K562 (cell line): ENCODE data around the gene CAPZB. TPM values are rescaled to one million over a fixed set of nuclear protein-coding genes. Genes with fewer than 3 reads are reported as not detected.

Source experiments
- ATAC-seq: fragments of 200-7000 bp; cut with Tn5 transposase; 3 replicates; pipeline ENCODE4 v1.9.1; 2020; ENCODE audit warnings: moderate library complexity
- BruUV-seq: library from RNA; stranded (reverse); fragments of 400-500 nt; replicated peaks from 2 replicates; lab custom pipeline; 2021; lab: Mats Ljungman, UMichigan
- CTCF ChIA-PET: fragments of 300-600 bp; formaldehyde crosslinking; extraction: SDS; loops from one replicate; lab custom pipeline; 2021; ENCODE audit warnings: low intra/inter-chr PET ratio; lab: Yijun Ruan, JAX
- POLR2A ChIA-PET: fragments of 300-600, 350-650 bp; sonication (Branson Sonifier 250); formaldehyde crosslinking; extraction: SDS; loops from one replicate; lab custom pipeline; 2021; ENCODE audit warnings: antibody characterized with exemption, inconsistent platforms; lab: Yijun Ruan, JAX
- DNase-seq, 4 experiments: peaks; one replicate each; pipeline versions ENCODE4 v3.0.0 to v3.0.0-alpha.2; 2011 to 2018; ENCODE audit warnings: low spot score in 3 of 4, mixed read lengths in 3 of 4; ENCODE audit errors: extremely low read depth in 1 of 4
- FAIRE-seq: peaks from 2 replicates; lab custom pipeline; 2011; peaks lifted over from hg19 to GRCh38; lab: Jason Lieb, UNC
- H2AFZ ChIP-seq: 2 replicates; pipeline ENCODE4 v1.6.0; 2011; ENCODE audit warnings: low read depth, low read length, control low read depth, inconsistent platforms
- H3K27ac ChIP-seq: fragments of 200-600 bp; 3 replicates; pipeline ENCODE4 v1.8.0; 2011; ENCODE audit warnings: low read depth, mild to moderate bottlenecking, control low read depth, inconsistent platforms, low read length, moderate library complexity, mixed read lengths; ENCODE audit errors: extremely low read depth
- H3K27me3 ChIP-seq, 2 experiments: fragments of 300-600 bp in 1 of 2; 2 replicates in 1 of 2; 3 replicates in 1 of 2; pipeline versions ENCODE4 v1.6.0 to v1.8.0; 2011; ENCODE audit warnings: inconsistent platforms in 2 of 2, low read length in 2 of 2, mild to moderate bottlenecking in 1 of 2, mixed read lengths in 1 of 2, moderate library complexity in 1 of 2; ENCODE audit not compliant: control insufficient read depth in 2 of 2, insufficient read depth in 2 of 2
- H3K36me3 ChIP-seq: fragments of 300-600 bp; 3 replicates; pipeline ENCODE4 v1.8.0; 2011; ENCODE audit warnings: mild to moderate bottlenecking, low read length, inconsistent platforms; ENCODE audit not compliant: control insufficient read depth, insufficient read depth
- H3K4me1 ChIP-seq, 2 experiments: fragments of 200-600 bp in 1 of 2; replicated peaks in 1 of 2; 2 replicates in 1 of 2; 3 replicates in 1 of 2; pipeline versions ENCODE4 v1.5.1 to v1.8.0; 2011; ENCODE audit warnings: inconsistent platforms in 2 of 2, low read length in 2 of 2, mild to moderate bottlenecking in 1 of 2, mixed read lengths in 1 of 2, moderate library complexity in 1 of 2; ENCODE audit not compliant: control insufficient read depth in 2 of 2, insufficient read depth in 2 of 2
- H3K4me2 ChIP-seq: 2 replicates; pipeline ENCODE4 v1.6.1; 2011; ENCODE audit warnings: low read length, control low read depth, inconsistent platforms, mixed read lengths; ENCODE audit not compliant: insufficient read depth
- H3K4me3 ChIP-seq: fragments of 200-600 bp; sonication (generic), shearing (Covaris generic); 2 replicates; pipeline ENCODE4 v1.5.1; 2016; ENCODE audit warnings: control low read depth, inconsistent platforms
- H3K79me2 ChIP-seq: fragments of 200-600 bp; 3 replicates; pipeline ENCODE4 v1.8.0; 2011; ENCODE audit warnings: low read length, inconsistent platforms; ENCODE audit not compliant: control insufficient read depth, insufficient read depth
- H3K9ac ChIP-seq, 2 experiments: 2 replicates each; pipeline versions ENCODE4 v1.6.0 to v1.6.1; 2011; ENCODE audit warnings: low read depth in 2 of 2, low read length in 2 of 2, control low read depth in 1 of 2, inconsistent platforms in 1 of 2, mild to moderate bottlenecking in 1 of 2, mixed read lengths in 1 of 2; ENCODE audit not compliant: insufficient read depth in 1 of 2
- H3K9me1 ChIP-seq: one replicate; pipeline ENCODE4 v1.6.0; 2011; ENCODE audit warnings: inconsistent platforms, mild to moderate bottlenecking, low read length, moderate library complexity; ENCODE audit not compliant: control insufficient read depth, insufficient read depth
- H3K9me3 ChIP-seq: replicated peaks from 2 replicates; pipeline ENCODE4 v1.5.1; 2011; ENCODE audit warnings: low read depth, low read length, inconsistent platforms; ENCODE audit not compliant: control insufficient read depth, insufficient read depth
- H4K20me1 ChIP-seq: replicated peaks from 2 replicates; pipeline ENCODE4 v1.6.1; 2011; ENCODE audit warnings: low read length, inconsistent platforms, mixed read lengths; ENCODE audit not compliant: control insufficient read depth, insufficient read depth
- ATF1 ChIP-seq, 2 experiments: fragments of 450-650 bp in 1 of 2; IDR thresholded peaks; 2 replicates each; pipeline ENCODE4 v1.6.1; 2016; ENCODE audit warnings: missing compliant biosample characterization in 1 of 2, missing genetic modification characterization in 1 of 2
- ATF4 ChIP-seq: fragments of 450-650 bp; formaldehyde crosslinking; IDR thresholded peaks from 2 replicates; pipeline ENCODE4 v1.4.0; 2022; ENCODE audit warnings: mild to moderate bottlenecking, moderate library complexity
- CBX3 ChIP-seq, 2 experiments: IDR thresholded peaks; 1 replicate in 1 of 2; 2 replicates in 1 of 2; pipeline ENCODE4 v1.6.1; 2012; ENCODE audit warnings: inconsistent platforms in 2 of 2, low read length in 2 of 2, borderline replicate concordance in 1 of 2, control low read depth in 1 of 2
- EP400 ChIP-seq: fragments of 450-650 bp; IDR thresholded peaks from 2 replicates; pipeline ENCODE4 v1.6.1; 2017; ENCODE audit warnings: antibody characterized with exemption, mild to moderate bottlenecking, moderate library complexity
- PHF8 ChIP-seq: fragments of 200-600 bp; sonication (generic); IDR thresholded peaks from 2 replicates; pipeline ENCODE4 v1.6.1; 2012; ENCODE audit warnings: mixed run types, mild to moderate bottlenecking, inconsistent platforms, low read length, moderate library complexity, borderline replicate concordance
- TRIM24 ChIP-seq, 2 experiments: fragments of 450-650 bp; IDR thresholded peaks; 2 replicates each; pipeline ENCODE4 v1.6.1; 2016
- ZEB2 ChIP-seq: fragments of 450-650 bp; IDR thresholded peaks from 2 replicates; pipeline ENCODE4 v1.6.1; 2016
- WGBS: fragments of 100-300 bp; shearing (Covaris generic); methylation state at CpG from one replicate; pipeline ENCODE4 v1.1.6; 2016; ENCODE audit warnings: low coverage, mixed read lengths; ENCODE audit not compliant: insufficient coverage; ENCODE audit errors: missing lambda C conversion rate; 5-methylcytosine and 5-hydroxymethylcytosine counted together
- in situ Hi-C: fragments of 300-500 bp; cut with MboI; formaldehyde crosslinking; loops from 4 replicates; pipeline ENCODE4 v1.15.0; 2018; ENCODE audit warnings: inconsistent platforms, mixed read lengths
- intact Hi-C: fragments of 100-400 bp; cut with micrococcal nuclease; formaldehyde crosslinking; loops from 2 replicates; pipeline ENCODE4 v1.14.2; 2022
- polyA plus RNA-seq, 8 experiments: library from polyadenylated mRNA; depleted of rRNA in 4 of 8; stranded (reverse) in 5 of 8; unstranded in 3 of 8; fragments of >200 nt; fragmentation: Nextera tagmentation in 2 of 8; fragmentation: Illumina TruSeq in 1 of 8; extraction: Ambion mirVana in 2 of 8; extraction: Trizol in 1 of 8; gene quantifications; 2 replicates each; pipeline versions ENCODE4 v1.2.1 to v1.2.3, GENCODE V29; 2011 to 2014; ENCODE audit warnings: inconsistent platforms in 1 of 8, missing spikeins in 1 of 8
- total RNA-seq, 7 experiments: library from RNA; depleted of rRNA in 6 of 7; stranded (reverse); fragments of >200 nt in 6 of 7; fragmentation: Illumina TruSeq in 2 of 7; extraction: Trizol in 2 of 7; gene quantifications; 2 replicates each; pipeline versions ENCODE4 v1.2.1 to v1.2.3, GENCODE V29; 2011 to 2021; ENCODE audit warnings: low replicate concordance in 1 of 7
- TF ChIP-seq, protein P1 (sequence below): fragments of 250-450 bp; sonication (Bioruptor Pico); IDR thresholded peaks from 2 replicates; pipeline ENCODE4 v1.5.0; 2021; ENCODE audit warnings: mild to moderate bottlenecking, moderate library complexity

Gene CAPZB
- total and polyA plus RNA-seq, 9 of the 15 experiments (the other 6 are each of a cell fraction or from before 2014, with no cell fraction given), result 57.6 to 297 (median 125) TPM

GRCh38 chr1:19337289-19337688 is 148.1 kb downstream of the CAPZB start:
- H3K27me3 ChIP-seq, result no peaks in the 10 kb centered on the region
- DNase-seq, result no peak
- H3K4me1 ChIP-seq, result peaks cover 4 to 28% of the 10 kb centered on the region in 2 experiments; a peak in 4 of 5 replicates
- ATAC-seq, result no peak
- H3K79me2 ChIP-seq, result no peaks in the 10 kb centered on the region
- TF ChIP-seq CBX3 (IDR thresholded peaks at IDR 0.05; ENCODE audit: borderline replicate concordance in 1 of 2, low read length in 2 of 2) (no peak), TRIM24 (IDR thresholded peaks at IDR 0.05) (no peak), ZEB2 (no peak), PHF8 (no peak), ATF1 (CRISPR knock-in tag; IDR thresholded peaks at IDR 0.05) (no peak), ATF1 (tag; IDR thresholded peaks at IDR 0.05) (no peak), ATF4 (CRISPR knock-in tag) (no peak), EP400 (no peak)
- TF ChIP-seq, protein P1, sequence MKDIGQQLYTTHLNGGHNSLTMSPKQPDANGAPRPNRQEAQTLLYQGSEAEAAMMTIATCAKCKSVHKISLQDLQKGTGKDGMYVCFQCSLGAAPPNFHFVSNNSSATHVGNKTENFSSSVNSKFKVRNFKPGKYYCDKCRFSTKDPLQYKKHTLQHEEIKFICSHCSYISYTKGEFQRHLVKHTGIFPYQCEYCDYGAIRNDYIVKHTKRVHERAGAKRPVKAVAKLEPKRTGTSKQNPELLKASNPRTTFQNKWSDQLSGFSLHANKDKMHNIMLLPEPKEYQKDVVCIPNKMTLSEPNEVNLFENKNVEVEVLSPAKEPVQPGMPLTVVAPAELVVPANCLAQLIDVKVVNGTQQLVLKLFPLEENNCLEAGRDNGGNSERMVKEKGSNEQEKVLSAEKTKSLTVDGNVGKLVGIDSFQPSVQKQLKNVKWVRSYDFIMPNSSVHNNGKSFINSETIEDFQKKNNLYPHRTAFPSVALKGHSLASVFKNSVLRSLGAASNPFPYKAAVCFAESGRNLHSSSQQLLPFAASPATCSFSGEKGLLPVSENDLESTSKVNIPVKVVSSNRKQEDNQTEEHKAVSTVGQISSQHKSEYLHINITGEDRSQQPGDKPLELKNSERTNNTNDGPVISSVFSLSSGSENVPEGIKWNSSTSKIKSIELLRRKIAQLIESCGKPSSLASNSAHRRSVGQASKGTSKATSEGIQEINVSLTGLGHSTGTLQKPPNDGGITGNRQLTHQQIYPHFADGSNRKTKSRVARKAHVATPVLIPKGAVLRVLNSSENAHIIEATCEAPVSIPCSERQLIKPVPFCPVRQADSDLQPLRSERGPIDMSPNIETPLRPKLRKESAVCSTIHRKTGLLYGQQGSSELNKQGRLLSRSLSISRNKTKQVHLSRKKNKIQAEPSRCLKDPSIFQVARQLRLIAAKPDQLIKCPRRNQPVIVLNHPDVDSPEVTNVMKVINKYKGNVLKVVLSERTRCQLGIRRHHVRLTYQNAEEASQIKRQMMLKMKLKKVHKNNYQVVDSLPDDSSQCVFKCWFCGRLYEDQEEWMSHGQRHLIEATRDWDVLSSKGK (CRISPR knock-in tag), result no peak
- 84% methylated on average over 4 of the region's 4 CpGs for WGBS
- BruUV-seq, result no TSS peak
- in situ Hi-C loops (no loop called here), intact Hi-C loops (loop anchor here (5.0 kb wide), 1 partner anchor 85 kb away; the partner anchor contains the start of genes EMC1 and MRTO4)
- no peak overlapping the region for H3K4me2 ChIP-seq
- no peaks in the 10 kb centered on the region for H3K9me3 ChIP-seq
- no peak overlapping the region for H3K27ac ChIP-seq
- H2AFZ ChIP-seq, result no peak overlapping the region
- peaks cover 18% of the 10 kb centered on the region; the same call in 2 of the 3 replicates for H3K36me3 ChIP-seq
- ChIA-PET POLR2A (no interaction called here), CTCF (interaction anchor here (0.7 kb wide), 1 partner anchor 103 kb away, joined by 8 read pairs; no protein-coding TSS in a partner anchor)
- H3K9me1 ChIP-seq, result peaks cover 11% of the 10 kb centered on the region
- H3K4me3 ChIP-seq, result no peak overlapping the region
- FAIRE-seq, result no peak
- peaks cover 11% of the 10 kb centered on the region; the same call in 1 of the 2 replicates for H4K20me1 ChIP-seq
- no peak overlapping the region for H3K9ac ChIP-seq
